Esophagus muscularis mucosa (tissue), 4 donors: ENCODE data around the gene SMC4. TPM values are rescaled to one million over a fixed set of nuclear protein-coding genes. Genes with fewer than 3 reads are reported as not detected.

ENCODE experiments used
- DNase-seq: peaks from one replicate; pipeline ENCODE4 v3.0.0-alpha.2; 2017; ENCODE audit errors: extremely low spot score
- H3K27ac ChIP-seq, 4 donors: fragments of 200-600 bp; sonication (generic); replicated peaks in 1 of 4; 1 replicate in 3 of 4; 2 replicates in 1 of 4; pipeline ENCODE4 v1.5.1; 2016 to 2019; ENCODE audit warnings: mild to moderate bottlenecking in 1 of 4
- H3K27me3 ChIP-seq, 4 donors: fragments of 200-600 bp; sonication (generic); one replicate each; pipeline versions ENCODE4 v1.5.1 to v1.6.0; 2016 to 2019
- H3K36me3 ChIP-seq, 4 donors: fragments of 200-600 bp; sonication (generic); one replicate each; pipeline ENCODE4 v1.5.1; 2016 to 2019
- H3K4me1 ChIP-seq, 4 donors: fragments of 200-600 bp; sonication (generic); one replicate each; pipeline ENCODE4 v1.5.1; 2016 to 2019
- H3K4me3 ChIP-seq, 4 donors: fragments of 200-600 bp; sonication (generic); 1 replicate in 2 of 4; 2 replicates in 2 of 4; pipeline ENCODE4 v1.5.1; 2016 to 2019; ENCODE audit warnings: mild to moderate bottlenecking in 4 of 4, moderate library complexity in 1 of 4
- H3K9me3 ChIP-seq, 4 donors: fragments of 200-600 bp; sonication (generic); 1 replicate in 3 of 4; 2 replicates in 1 of 4; pipeline ENCODE4 v1.5.1; 2016 to 2019
- EP300 ChIP-seq: sonication (generic); formaldehyde crosslinking; IDR thresholded peaks from one replicate; pipeline ENCODE4 v1.6.1; 2017; ENCODE audit warnings: antibody characterized with exemption
- POLR2A ChIP-seq: fragments of 450-650 bp; IDR thresholded peaks from one replicate; pipeline ENCODE4 v1.6.1; 2017; ENCODE audit warnings: antibody characterized with exemption, moderate library complexity, mild to moderate bottlenecking, low read depth
- POLR2AphosphoS5 ChIP-seq, 2 donors: sonication (generic); formaldehyde crosslinking; IDR thresholded peaks; one replicate each; pipeline ENCODE4 v1.6.1; 2017; ENCODE audit warnings: antibody characterized with exemption in 2 of 2
- WGBS: methylation state at CpG from one replicate; pipeline ENCODE4 v1.1.5; 2018; 5-methylcytosine and 5-hydroxymethylcytosine counted together
- intact Hi-C: fragments of 100-400 bp; cut with DNase I; formaldehyde crosslinking; loops from one replicate; pipeline ENCODE4 v1.15.1; 2023
- total RNA-seq, 4 donors: library from RNA; depleted of rRNA; stranded (reverse); fragments of >200 nt; gene quantifications; one replicate each; pipeline versions ENCODE4 v1.1.0 to v1.2.1, GENCODE V29; 2016
- TF ChIP-seq, protein P1 (sequence below), 3 experiments: fragments of 200-600 bp in 2 of 3; fragments of 450-650 bp in 1 of 3; sonication (generic) in 2 of 3; IDR thresholded peaks; one replicate each; pipeline ENCODE4 v1.5.1; 2017 to 2019; ENCODE audit warnings: antibody characterized with exemption in 3 of 3, mild to moderate bottlenecking in 2 of 3, moderate library complexity in 1 of 3

SMC4 gene
- total RNA-seq, 4 donors from 2014 or later, result 14.7 to 19.8 (median 17.9) TPM

DNA sequence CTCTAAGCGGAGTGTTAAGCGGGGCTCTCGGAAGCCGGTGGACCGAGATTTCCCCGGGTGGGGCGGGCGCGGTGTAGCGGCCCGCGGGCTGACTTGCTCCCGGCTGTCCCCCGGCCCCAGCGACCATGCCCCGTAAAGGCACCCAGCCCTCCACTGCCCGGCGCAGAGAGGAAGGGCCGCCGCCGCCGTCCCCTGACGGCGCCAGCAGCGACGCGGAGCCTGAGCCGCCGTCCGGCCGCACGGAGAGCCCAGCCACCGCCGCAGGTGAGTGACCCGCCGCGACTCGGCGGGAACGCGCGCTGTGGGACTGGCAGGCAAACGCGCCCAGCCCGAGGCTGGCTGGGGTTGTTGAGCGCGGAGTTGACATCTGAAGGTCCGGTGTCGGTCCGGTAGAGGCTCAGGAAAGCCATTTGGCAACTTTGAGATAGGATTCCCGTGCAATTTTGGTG lies 1.3 kb downstream of the SMC4 start:
- Histone ChIP-seq H3K27me3 (peaks cover 0 to 16% (median 3%) of the 10 kb centered on the region in 4 donors), H3K27ac (peak overlapping the region; percentile 85 to 90 (median 88)), H3K4me3 (peak overlapping the region; percentile 72 to 87 (median 78)), H3K4me1 (peaks cover 27 to 32% (median 30%) of the 10 kb centered on the region in 4 donors), H3K9me3 (no peaks in the 10 kb centered on the region), H3K36me3 (no peaks in the 10 kb centered on the region)
- 0% methylated on average over 15 of the region's 51 CpGs for WGBS
- no peak for DNase-seq
- intact Hi-C loops, result loop anchor here (10.0 kb wide), 1 partner anchor 164 kb away; the partner anchor contains the start of gene KPNA4
- TF ChIP-seq POLR2AphosphoS5 (IDR thresholded peaks at IDR 0.05) (no peak), EP300 (no peak), POLR2A (no peak)
- TF ChIP-seq, protein P1, sequence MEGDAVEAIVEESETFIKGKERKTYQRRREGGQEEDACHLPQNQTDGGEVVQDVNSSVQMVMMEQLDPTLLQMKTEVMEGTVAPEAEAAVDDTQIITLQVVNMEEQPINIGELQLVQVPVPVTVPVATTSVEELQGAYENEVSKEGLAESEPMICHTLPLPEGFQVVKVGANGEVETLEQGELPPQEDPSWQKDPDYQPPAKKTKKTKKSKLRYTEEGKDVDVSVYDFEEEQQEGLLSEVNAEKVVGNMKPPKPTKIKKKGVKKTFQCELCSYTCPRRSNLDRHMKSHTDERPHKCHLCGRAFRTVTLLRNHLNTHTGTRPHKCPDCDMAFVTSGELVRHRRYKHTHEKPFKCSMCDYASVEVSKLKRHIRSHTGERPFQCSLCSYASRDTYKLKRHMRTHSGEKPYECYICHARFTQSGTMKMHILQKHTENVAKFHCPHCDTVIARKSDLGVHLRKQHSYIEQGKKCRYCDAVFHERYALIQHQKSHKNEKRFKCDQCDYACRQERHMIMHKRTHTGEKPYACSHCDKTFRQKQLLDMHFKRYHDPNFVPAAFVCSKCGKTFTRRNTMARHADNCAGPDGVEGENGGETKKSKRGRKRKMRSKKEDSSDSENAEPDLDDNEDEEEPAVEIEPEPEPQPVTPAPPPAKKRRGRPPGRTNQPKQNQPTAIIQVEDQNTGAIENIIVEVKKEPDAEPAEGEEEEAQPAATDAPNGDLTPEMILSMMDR (IDR thresholded peaks at IDR 0.05), result no peak

DNA sequence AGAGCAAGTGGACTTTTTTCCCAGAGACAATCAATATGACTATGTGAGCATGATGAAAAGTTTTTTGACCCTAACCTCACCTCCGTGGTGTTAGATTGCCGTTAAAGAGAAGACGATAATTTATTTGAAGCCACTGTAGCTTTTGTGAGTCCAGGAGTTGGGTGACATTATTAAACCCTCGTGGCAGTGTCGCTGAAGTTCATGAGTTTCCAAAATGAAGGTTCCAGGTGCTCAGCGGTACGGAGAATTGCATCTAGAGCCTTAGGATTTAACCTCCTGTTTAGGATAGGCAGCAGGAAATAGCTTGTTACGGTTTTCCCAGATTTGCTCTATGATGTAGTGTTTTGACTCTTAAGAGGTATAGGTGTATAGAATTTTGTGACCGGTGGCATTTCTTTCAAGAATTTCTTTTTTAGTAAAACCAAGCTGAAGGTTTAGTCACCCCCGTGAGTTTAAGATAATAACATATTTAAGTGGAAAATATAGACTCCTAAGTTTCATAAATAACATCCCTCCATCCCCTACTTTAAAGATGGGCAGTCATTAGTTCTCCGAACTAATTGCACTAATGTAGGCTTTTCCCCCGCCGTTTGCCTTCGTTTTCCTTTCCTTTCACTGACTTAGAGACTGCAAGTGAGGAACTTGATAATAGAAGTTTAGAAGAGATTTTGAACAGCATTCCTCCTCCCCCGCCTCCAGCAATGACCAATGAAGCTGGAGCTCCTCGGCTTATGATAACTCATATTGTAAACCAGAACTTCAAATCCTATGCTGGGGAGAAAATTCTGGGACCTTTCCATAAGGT lies 2.0 kb downstream of the SMC4 start:
- no peak for DNase-seq
- 8% methylated on average over 16 of the region's 16 CpGs for whole genome bisulfite sequencing
- no peaks in the 10 kb centered on the region for H3K36me3 ChIP-seq
- peaks cover 27 to 32% (median 30%) of the 10 kb centered on the region in 4 donors for H3K4me1 ChIP-seq
- peak overlapping the region; percentile 72 to 87 (median 78) for H3K4me3 ChIP-seq
- H3K27me3 ChIP-seq, result peaks cover 0 to 16% (median 3%) of the 10 kb centered on the region in 4 donors
- intact Hi-C loops, result loop anchor here (10.0 kb wide), 1 partner anchor 163 kb away; the partner anchor contains the start of gene KPNA4
- peak overlapping the region; percentile 85 to 90 (median 88) for H3K27ac ChIP-seq
- no peaks in the 10 kb centered on the region for H3K9me3 ChIP-seq
- TF ChIP-seq, protein P1 (IDR thresholded peaks at IDR 0.05), result no peak
- TF ChIP-seq POLR2A, result no peak

DNA sequence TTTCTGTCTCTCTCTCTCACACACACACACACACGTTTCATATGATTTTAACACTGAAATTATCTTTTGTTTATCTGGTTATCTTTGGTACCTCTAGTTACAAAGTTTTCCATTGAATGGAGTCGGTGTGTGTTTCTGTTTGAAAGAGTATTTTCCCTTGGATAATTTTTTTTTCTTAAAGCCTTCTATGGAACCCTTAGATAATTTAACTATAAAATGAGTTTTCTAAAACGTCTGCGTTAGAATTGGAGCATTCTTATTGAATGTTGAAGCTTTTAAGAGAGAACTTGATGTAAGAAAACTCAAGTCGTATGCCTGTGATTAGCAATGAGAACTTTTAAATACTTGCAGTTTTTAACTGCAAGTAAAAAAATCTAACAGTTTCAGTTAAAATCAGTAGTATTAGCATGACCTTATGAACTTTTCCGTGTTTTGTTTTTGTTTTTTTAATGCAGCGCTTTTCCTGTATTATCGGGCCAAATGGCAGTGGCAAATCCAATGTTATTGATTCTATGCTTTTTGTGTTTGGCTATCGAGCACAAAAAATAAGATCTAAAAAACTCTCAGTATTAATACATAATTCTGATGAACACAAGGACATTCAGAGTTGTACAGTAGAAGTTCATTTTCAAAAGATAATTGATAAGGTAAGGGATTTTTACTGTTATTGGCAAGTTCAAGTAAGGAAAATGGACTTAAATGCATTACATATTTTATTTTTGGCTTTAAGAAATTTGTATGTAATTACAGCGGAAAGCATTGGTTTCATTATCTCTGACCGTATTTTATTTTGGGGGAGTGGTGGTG lies 3.0 kb downstream of the SMC4 start:
- 33% methylated on average over 11 of the region's 11 CpGs for WGBS
- Histone ChIP-seq H3K9me3 (no peaks in the 10 kb centered on the region), H3K4me1 (peaks cover 27 to 32% (median 30%) of the 10 kb centered on the region in 4 donors), H3K27me3 (peaks cover 0 to 16% (median 3%) of the 10 kb centered on the region in 4 donors), H3K4me3 (peak overlapping the region; percentile 72 to 87 (median 78)), H3K27ac (peak overlapping the region; percentile 22 to 90 (median 85)), H3K36me3 (no peaks in the 10 kb centered on the region)
- intact Hi-C loops, result loop anchor here (10.0 kb wide), 1 partner anchor 162 kb away; the partner anchor contains the start of gene KPNA4
- DNase-seq, result no peak
- TF ChIP-seq POLR2A (no peak), EP300 (no peak), POLR2AphosphoS5 (IDR thresholded peaks at IDR 0.05) (no peak)
- TF ChIP-seq, protein P1 (IDR thresholded peaks at IDR 0.05), result no peak

DNA sequence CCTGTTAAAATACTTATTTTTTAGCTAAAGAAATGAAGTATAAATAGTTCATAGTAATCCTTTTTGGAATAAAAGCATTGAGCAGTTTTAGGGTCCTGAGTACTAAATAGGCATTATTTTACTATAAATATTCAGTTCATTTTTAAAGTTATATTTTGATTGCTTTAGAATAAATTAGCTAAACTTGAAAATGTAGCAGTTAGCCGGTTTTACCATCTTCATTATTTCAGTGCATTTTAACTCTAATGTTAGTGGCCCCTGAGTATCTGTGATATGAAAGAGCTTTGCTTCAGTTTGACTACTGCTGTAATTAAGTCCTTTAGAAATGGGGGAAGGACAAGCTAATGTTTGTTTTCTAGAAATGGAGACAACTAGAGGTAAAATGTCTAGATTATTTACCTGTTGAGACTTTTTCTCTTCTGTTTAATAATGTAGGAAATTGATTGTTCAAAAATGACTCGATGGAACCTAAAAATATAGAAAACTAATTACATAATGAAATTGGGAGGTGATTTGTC lies 3.6 kb downstream of the SMC4 start:
- H3K9me3 ChIP-seq, result no peaks in the 10 kb centered on the region
- peaks cover 26 to 30% (median 29%) of the 10 kb centered on the region in 4 donors for H3K4me1 ChIP-seq
- no peak for DNase-seq
- H3K27me3 ChIP-seq, result peaks cover 0 to 16% (median 3%) of the 10 kb centered on the region in 4 donors
- peak overlapping the region; percentile 23 to 78 (median 74) for H3K4me3 ChIP-seq
- no peaks in the 10 kb centered on the region for H3K36me3 ChIP-seq
- H3K27ac ChIP-seq, result peak overlapping the region in 3 of 4 donors; percentile 10 to 90 (median 85)
- intact Hi-C loops, result loop anchor here (10.0 kb wide), 1 partner anchor 162 kb away; the partner anchor contains the start of gene KPNA4
- 58% methylated on average over 2 of the region's 2 CpGs for WGBS
- TF ChIP-seq, protein P1 (IDR thresholded peaks at IDR 0.05), result no peak
- TF ChIP-seq POLR2AphosphoS5 (IDR thresholded peaks at IDR 0.05), result no peak
- no peak for TF ChIP-seq EP300
- TF ChIP-seq POLR2A, result no peak
